SK-N-SH treated with all-trans-retinoic acid at 6 μM for 48 hours (cell line): Measurements from ENCODE around the gene CXCR5.

Source experiments
- ARNTL ChIP-seq: fragments of 450-650 bp; formaldehyde crosslinking; IDR thresholded peaks from 2 replicates; pipeline ENCODE4 v1.5.0; 2020; ENCODE audit warnings: low read depth, mild to moderate bottlenecking, moderate library complexity, borderline replicate concordance
- GLIS3 ChIP-seq: fragments of 250-450 bp; sonication (Bioruptor Pico); IDR thresholded peaks from 2 replicates; pipeline ENCODE4 v1.5.0; 2020; ENCODE audit warnings: mild to moderate bottlenecking, moderate library complexity
- ISL1 ChIP-seq: fragments of 250-450 bp; sonication (Bioruptor Pico); IDR thresholded peaks from 2 replicates; pipeline ENCODE4 v2.1.2; 2022; ENCODE audit warnings: mild to moderate bottlenecking, moderate library complexity
- RARB ChIP-seq: fragments of 250-450 bp; sonication (Bioruptor Pico); IDR thresholded peaks from 2 replicates; pipeline ENCODE4 v1.8.0; 2021; ENCODE audit warnings: mild to moderate bottlenecking, moderate library complexity
- ZFP3 ChIP-seq: fragments of 250-450 bp; sonication (Bioruptor Pico); IDR thresholded peaks from 2 replicates; pipeline ENCODE4 v1.5.0; 2020; ENCODE audit warnings: mild to moderate bottlenecking, moderate library complexity
- ZNF70 ChIP-seq: fragments of 450-650 bp; formaldehyde crosslinking; IDR thresholded peaks from 2 replicates; pipeline ENCODE4 v1.5.0; 2020; ENCODE audit warnings: mild to moderate bottlenecking, moderate library complexity
- TF ChIP-seq, protein P1 (sequence below): fragments of 250-450 bp; sonication (Bioruptor Pico); IDR thresholded peaks from 2 replicates; pipeline ENCODE4 v1.8.0; 2020; ENCODE audit warnings: mild to moderate bottlenecking, moderate library complexity, borderline replicate concordance
- TF ChIP-seq, protein P2 (sequence below): fragments of 250-450 bp; sonication (Bioruptor Pico); IDR thresholded peaks from 2 replicates; pipeline ENCODE4 v1.5.1; 2020; ENCODE audit warnings: low read depth, mild to moderate bottlenecking, moderate library complexity
- TF ChIP-seq, protein P3 (sequence below): fragments of 250-450 bp; sonication (Bioruptor Pico); IDR thresholded peaks from 2 replicates; pipeline ENCODE4 v1.8.0; 2021; ENCODE audit warnings: low read depth, mild to moderate bottlenecking, moderate library complexity, borderline replicate concordance

DNA sequence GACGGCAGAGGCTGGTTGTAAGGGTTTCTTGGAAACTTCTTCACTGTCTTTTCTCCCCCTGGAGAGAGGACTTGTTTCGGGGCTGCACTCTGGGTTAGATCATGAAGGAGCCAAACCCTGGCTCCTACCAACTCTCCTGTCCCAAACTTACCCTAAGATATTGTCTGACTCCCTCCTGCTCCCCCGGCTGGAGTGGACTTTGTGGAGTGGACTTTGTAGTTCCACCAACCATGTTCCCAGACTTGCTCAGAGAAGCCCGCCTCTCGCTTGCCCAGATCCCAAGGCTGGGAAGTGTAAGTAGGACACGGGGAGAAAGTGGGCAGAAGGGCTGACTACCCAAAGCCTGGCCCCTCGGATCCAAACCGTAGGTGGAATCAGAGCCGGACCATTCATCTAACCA, 1.2 kb downstream of the CXCR5 start:
- TF ChIP-seq GLIS3 (CRISPR knock-in tag): no peak
- TF ChIP-seq, protein P1, sequence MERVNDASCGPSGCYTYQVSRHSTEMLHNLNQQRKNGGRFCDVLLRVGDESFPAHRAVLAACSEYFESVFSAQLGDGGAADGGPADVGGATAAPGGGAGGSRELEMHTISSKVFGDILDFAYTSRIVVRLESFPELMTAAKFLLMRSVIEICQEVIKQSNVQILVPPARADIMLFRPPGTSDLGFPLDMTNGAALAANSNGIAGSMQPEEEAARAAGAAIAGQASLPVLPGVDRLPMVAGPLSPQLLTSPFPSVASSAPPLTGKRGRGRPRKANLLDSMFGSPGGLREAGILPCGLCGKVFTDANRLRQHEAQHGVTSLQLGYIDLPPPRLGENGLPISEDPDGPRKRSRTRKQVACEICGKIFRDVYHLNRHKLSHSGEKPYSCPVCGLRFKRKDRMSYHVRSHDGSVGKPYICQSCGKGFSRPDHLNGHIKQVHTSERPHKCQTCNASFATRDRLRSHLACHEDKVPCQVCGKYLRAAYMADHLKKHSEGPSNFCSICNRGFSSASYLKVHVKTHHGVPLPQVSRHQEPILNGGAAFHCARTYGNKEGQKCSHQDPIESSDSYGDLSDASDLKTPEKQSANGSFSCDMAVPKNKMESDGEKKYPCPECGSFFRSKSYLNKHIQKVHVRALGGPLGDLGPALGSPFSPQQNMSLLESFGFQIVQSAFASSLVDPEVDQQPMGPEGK (CRISPR knock-in tag): no peak
- no peak for TF ChIP-seq ARNTL (CRISPR knock-in tag)
- TF ChIP-seq, protein P2, sequence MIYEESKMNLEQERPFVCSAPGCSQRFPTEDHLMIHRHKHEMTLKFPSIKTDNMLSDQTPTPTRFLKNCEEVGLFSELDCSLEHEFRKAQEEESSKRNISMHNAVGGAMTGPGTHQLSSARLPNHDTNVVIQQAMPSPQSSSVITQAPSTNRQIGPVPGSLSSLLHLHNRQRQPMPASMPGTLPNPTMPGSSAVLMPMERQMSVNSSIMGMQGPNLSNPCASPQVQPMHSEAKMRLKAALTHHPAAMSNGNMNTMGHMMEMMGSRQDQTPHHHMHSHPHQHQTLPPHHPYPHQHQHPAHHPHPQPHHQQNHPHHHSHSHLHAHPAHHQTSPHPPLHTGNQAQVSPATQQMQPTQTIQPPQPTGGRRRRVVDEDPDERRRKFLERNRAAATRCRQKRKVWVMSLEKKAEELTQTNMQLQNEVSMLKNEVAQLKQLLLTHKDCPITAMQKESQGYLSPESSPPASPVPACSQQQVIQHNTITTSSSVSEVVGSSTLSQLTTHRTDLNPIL: no peak
- no peak for TF ChIP-seq ZFP3 (CRISPR knock-in tag)
- TF ChIP-seq ISL1 (CRISPR knock-in tag): no peak
- TF ChIP-seq ZNF70 (CRISPR knock-in tag): no peak
- TF ChIP-seq RARB: no peak
- TF ChIP-seq, protein P3, sequence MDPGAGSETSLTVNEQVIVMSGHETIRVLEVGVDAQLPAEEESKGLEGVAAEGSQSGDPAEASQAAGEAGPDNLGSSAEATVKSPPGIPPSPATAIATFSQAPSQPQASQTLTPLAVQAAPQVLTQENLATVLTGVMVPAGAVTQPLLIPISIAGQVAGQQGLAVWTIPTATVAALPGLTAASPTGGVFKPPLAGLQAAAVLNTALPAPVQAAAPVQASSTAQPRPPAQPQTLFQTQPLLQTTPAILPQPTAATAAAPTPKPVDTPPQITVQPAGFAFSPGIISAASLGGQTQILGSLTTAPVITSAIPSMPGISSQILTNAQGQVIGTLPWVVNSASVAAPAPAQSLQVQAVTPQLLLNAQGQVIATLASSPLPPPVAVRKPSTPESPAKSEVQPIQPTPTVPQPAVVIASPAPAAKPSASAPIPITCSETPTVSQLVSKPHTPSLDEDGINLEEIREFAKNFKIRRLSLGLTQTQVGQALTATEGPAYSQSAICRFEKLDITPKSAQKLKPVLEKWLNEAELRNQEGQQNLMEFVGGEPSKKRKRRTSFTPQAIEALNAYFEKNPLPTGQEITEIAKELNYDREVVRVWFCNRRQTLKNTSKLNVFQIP: no peak
